Superior temporal gyrus (tissue), 1 donor: Measurements from ENCODE around the gene SLC25A45.

ENCODE experiments used
- DNase-seq: peaks from one replicate; pipeline ENCODE4 v3.0.0-alpha.2; 2016; ENCODE audit errors: extremely low spot score

SLC25A45 gene

DNA sequence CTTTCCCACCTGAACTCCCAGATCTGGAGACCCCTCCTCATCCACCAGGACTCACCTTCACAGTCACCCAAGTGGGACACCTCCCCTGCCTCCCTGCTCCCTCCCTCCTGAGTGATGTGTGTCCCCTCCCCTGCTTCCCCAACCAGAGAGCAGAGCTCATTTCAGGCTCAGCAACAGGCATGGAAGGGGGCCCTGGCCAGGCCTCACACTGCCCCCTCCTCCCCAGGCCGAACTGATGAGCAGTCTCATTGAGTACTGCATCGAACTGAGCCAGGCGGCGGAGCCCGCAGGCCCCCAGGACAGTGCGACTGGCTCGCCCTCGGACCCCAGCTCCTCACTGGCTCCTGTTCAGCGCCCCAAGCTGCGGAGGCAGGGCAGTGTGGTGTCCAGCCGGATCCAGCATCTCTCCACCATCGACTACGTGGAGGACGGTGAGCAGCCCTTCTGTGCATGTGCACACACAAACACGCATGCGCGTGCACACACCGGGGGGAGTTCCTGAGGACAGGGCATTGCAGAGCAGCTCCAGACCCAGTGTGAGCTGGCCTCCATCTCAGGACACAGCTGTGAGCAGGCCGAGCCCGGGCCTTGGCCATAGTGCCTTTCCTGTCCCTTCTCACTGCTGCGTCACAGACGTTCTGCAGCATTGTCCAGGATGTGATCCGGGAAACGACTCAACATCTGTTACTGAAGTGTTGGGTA lies 22.3 kb upstream of the SLC25A45 start:
- no peak for DNase-seq

GRCh38 chr11:65404210-65404609 lies 21.8 kb upstream of the SLC25A45 start:
- no peak for DNase-seq

DNA sequence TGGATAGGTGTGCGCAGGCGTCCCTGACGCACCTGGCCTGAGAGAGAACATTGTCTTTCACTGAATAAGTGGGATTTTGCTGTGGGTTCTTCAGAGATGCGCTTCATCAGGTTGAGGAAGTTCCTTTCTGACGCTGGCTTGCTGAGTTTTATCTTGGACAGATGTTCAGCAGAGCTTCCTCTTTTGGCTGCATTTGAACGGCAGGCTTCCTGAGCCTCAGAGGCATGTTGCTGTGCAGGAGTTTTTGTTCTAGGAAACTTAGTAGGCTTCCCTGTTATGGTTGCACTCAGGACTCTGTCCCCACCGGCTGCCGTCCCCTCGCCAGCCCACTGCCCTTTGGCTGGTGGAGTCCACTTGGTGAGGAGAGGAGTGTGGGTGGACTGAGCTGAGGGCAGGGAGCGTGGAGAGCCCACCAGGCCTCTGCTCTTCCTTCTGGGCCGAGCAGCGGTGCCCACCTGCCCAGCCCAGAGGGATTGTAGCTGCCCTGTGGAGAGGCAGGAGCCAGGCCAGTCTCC lies 21.2 kb upstream of the SLC25A45 start:
- DNase-seq: peak; percentile 10

DNA sequence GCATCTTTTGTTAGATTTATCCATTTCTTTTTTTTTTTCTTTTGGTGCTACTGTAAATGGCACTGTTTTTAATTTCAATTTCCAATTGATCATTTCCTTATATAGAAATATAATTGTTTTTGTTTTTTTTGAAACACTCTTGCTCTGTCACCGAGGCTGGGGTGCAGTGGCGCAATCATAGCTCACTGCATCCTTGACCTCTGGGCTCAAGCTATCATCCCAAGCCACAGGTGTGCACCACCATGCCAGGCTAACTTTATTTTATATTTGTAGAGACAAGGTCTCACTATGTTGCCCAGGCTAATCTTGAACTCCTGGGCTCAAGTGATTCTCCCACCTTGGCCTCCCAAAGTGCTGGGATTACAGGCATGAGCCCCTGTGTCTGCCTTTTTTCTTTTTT lies 20.3 kb upstream of the SLC25A45 start:
- no peak for DNase-seq

GRCh38 chr11:65401803-65402248 lies 19.4 kb upstream of the SLC25A45 start:
- DNase-seq: no peak

DNA sequence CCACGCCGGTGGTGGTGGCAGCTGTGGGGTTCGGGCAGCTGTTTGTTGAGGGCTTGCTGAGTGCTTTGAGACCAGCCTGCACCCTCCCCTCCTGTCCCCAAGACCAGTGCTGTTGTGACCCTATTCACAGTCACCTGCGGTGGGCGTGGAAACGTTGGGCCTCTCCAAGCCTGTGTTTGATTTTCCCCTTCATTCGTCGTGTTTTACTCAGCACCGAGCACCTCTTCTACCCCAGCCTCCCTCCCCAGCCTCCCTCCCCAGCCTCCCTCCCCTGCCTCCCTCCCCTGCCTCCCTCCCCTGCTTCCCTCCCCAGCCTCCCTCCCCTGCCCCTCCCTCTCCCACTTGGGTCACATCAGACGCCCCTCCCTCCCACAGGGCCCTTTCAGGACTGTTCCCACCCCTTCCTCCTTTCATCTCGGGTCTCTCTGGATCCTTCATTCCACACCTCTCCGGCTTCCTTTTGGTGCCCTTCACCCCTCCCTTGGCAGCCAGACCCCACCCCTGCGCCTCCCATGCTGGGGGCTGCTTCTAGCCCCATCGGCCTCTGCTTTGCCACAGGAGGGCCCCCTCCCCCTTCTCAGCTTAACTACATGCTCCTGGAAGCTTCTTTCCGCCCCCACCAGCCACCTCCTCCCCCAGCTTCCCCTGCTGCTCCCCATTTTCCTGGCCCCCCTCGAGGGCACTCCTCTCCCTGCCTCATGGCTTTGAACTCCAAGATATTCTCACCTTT lies 18.8 kb upstream of the SLC25A45 start:
- DNase-seq: no peak

DNA sequence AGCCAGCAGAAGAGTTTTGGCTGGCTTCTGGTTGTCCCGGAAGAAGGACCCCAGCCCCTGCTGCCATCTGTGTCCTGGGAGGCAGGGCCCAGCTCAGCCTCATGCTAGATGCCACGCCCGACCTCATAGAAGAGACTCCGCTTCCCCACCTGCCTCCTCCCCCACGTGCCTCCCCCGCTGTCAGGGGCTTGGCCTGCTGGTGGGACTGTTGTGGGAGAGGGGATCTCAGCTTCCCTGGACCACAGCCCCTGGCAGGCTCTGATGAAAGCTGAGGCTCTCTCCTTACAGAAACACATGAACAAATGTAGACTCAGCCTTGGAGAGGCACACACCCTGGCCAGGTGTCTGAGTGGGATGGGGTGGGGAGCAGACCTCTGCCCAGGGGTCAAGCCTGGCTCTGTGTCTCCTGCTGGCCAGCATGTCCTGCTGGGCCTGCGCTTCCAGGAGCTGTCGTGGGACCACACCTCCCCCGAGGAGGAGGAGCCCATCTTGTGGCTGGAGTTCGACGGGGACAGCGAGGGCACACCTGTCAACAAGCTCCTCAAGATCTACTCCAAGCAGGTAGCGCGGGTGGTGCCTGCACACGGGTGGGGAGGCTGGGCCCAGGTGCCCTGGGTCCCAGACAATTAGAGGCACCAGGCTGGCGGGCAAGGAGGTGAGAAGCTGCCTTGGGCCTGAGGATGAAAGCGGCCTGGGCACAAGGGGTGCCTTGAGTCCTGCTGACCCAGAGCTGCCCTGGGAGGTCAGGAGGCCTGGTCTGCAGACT lies 18.0 kb upstream of the SLC25A45 start:
- DNase-seq: no peak

DNA sequence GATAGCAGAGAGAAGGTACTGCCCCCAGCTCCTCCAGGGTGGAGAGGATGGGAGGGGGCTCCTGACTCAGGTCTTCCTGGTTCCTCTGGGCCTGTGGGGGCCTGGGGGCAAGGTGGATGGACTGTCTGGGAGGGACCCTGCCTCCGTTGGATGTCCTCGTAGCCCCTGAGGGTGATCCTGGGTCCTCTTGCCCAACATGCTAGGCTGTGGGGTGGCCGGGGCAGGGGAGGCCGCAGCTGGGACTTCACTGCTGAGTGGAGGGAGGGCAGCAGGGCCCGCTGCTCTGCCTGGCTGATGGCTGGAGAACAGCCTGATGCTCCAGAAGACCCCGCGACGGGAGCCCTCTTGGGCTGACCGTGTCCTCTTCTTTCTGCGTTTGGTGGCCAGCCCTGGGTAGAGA lies 17.4 kb upstream of the SLC25A45 start:
- DNase-seq: no peak

- DNase-seq: no peak
Measured at GRCh38 chr11:65399249-65399648, 16.8 kb upstream of the SLC25A45 start.

DNA sequence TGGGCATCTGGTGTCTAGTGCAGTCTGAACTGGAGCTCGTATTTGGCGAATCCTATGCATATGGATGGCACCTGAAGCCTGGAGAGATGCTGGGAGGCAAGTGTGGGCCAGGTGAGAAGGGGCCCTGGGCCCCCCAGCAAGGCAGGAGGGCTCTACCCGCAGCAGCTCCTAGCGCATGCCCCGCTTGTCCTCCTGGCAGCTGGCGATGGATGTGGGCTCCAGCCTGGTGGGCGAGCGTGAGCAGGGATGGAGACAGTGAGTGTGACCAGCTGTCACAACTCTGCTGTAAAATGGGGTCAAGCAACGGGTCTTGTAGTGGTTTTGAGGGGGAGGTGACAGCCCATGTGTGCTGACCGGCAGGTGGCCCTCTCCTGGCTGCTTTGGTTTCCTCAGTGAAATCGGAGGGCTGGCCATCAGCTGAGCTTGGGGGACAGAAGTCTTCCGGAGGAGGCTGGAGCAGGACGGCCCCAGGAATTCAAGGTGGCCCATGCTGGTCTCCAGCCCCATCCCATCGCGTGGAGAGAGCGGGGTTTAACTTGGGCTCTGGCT lies 16.0 kb upstream of the SLC25A45 start:
- no peak for DNase-seq

DNA sequence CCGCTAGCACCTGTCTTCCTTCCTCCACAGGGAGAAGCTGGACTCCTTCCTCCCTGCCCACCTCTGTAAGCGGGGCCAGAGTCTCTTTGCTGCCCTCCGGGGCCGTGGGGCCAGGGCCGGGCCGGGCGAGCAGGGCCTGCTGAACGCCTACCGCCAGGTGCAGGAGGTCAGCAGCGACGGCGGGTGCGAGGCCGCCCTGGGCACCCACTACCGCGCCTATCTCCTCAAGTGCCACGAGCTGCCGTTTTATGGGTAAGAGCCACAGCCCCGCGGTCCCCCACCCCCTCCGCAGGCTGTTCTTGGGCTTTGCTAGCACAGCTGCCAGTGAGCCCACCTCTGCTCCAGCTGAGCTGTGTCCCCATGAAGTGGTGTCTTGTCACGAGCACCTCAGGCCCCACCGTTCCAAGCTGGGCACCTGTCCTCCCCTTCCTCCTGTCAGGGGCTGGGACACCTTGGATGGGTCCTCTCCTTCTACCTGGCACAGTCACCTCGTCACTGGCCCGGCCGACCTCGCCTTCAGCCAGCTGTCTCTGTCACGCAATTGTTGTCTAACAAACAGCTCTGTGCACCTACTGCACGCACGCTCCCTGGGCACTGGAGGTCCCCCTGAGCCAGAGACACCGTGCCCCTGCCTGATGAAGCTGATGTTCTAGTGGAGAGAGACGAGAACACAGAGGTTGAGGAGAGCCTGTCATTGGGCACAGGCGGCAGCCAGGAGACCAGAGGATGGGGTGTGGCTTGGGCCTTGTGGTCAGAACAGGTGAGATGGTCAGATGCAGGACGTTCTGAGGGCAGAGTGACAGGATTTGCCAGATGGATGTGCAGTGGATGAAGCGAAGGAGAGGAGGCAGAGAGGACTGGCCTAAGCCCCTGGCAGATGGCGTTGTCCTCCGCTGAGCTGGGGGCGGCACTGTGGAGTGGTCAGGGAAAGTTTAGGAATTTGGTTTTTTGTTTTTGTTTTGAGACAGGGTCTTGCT lies 14.6 kb upstream of the SLC25A45 start:
- no peak for DNase-seq

GRCh38 chr11:65395961-65396530 lies 13.6 kb upstream of the SLC25A45 start:
- DNase-seq: no peak

GRCh38 chr11:65394125-65394536 lies 11.7 kb upstream of the SLC25A45 start:
- DNase-seq: no peak

DNA sequence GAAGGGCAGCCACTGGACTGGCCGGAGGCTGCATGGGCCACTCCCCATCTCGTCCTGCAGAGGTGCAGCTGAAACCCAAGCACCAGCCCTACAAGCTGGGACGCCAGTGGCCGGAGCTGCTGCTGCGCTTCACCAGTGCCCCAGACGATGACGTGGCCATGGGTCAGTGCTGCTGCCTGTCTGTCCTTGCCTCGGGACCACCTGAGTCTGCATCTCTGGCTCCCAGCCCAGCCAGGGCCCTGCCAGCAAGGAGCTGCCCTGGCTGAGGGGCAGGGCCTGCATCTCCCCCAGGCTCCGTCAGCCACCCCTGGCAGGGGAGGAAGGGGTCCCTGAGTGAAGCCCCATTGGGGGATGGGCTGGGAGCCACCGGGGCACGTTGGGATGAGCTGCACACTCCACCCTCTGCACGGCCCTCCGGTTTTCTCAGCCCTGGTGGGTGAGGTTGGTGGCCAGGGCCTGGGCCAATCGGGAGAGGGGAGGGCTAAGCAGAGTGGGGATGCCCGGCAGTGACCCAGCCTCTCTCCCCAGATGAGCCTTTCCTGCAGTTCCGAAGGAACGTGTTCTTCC lies 11.2 kb upstream of the SLC25A45 start:
- no peak for DNase-seq

- no peak for DNase-seq
Measured at GRCh38 chr11:65392899-65393298, 10.5 kb upstream of the SLC25A45 start.

DNA sequence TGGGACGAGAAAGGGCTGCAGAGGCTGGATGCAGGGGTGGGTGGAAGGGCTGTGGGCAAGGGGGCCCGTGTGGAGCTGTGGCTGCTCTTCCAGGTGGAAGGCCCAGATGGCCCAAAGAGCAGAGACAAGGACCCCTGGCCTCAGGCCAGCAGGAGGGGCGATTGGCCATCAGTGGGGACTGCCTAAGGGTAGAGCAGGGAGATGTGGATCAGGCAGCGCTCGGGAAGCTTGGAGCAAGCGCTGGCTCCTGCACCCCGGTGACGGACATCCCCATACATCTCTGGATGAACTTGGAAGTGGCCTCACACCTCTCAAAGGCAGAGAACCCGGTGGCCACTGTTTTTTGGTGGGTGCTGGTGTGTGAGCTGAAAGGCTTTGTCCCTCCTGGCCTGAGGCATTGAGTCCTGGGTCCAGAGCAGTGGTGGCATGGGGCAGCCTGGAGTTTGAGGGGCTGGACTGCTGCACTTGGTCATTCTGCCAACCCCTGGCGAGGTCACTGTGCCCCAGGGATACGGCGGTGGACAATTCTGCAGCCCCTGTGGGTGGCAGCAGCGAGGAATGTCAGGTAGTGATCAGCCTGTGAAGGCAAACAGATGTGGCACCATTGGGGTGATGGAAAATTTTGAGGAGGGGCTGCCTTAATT lies 9.9 kb upstream of the SLC25A45 start:
- DNase-seq: no peak

- DNase-seq: peak; percentile 16
Measured at GRCh38 chr11:65390996-65391395, 8.6 kb upstream of the SLC25A45 start.

DNA sequence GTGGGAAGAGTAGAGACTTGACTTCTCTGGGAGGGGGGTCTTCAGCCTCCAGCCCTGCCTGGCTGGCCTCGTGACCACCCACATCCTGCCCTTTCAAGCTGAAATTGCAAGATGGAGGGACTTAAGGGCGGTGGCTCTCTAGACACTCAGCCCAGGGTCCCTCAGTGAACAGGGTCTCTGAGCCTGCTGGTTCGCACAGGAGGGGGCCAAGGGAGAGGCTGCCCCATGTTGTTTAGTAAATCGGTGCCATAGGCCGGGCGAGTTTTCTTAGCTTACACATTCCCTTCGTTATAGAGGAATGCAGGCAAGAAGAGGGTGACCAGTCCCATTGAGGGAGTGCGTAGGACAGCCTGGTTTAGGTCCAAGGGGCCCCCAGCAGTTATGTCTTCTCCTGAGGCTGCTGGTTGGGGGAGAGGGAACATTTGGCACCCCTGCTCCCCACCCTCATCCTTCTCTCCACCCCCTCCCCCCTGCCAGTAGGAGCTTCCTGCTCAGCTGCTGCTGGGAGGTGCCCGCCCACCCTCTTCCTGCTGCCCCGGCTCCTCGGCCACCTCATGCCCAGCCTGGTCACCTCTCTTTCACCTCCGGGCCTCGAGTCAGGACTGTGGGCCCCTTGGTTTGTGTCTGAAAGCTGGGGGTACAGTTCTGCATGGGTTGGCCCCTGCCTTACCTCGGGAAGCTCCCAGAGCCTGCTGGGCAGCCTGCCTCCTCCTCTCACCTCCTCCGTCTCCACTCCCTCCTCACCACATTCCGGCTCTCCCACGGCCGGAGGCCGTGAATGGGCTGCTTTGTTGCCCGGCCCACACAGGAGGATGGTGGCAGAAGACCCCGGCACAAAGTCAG lies 7.9 kb upstream of the SLC25A45 start:
- no peak for DNase-seq
